ENCODE data around the gene ADAM17. TPM values are rescaled to one million over a fixed set of nuclear protein-coding genes. Genes with fewer than 3 reads are reported as not detected.
A peak's percentile ranks its signal among the peaks of the same experiment; 100 is the strongest.

The ADAM17 gene
- total and polyA plus RNA-seq, 2 of the 13 experiments (the other 11 are each of a cell fraction or from before 2014, with no cell fraction given): 6.5 to 33.4 TPM

DNA sequence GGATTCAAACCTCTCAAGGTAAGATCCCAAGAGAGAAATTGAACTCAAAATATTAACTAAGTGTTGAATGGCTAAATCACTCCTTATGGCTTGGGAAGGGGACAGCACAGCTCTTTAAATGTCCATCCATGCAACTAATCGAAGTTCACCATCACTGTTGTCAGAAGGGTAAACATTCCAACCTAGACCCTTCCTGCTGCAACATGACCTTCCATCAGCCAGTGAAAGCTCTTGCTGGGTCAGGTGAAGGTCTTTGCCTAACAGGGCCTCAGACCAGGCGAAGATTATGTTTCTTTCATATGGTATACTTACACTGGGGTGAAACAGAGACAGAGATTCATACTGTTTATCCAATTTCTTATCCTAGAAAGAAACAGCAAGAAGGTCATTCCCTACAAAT lies 64.8 kb downstream of the ADAM17 start (continued):
- TF ChIP-seq ZNF331 (CRISPR knock-in tag; IDR thresholded peaks at IDR 0.05): peak; percentile 50; the same call in 1 of the 2 replicates
- TF ChIP-seq, protein P1, sequence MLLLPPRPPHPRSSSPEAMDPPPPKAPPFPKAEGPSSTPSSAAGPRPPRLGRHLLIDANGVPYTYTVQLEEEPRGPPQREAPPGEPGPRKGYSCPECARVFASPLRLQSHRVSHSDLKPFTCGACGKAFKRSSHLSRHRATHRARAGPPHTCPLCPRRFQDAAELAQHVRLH (CRISPR knock-in tag; IDR thresholded peaks at IDR 0.05; ENCODE audit: borderline replicate concordance, low read depth): no peak
- TF ChIP-seq TOE1 (CRISPR knock-in tag; IDR thresholded peaks at IDR 0.05): no peak
- TF ChIP-seq, protein P2, sequence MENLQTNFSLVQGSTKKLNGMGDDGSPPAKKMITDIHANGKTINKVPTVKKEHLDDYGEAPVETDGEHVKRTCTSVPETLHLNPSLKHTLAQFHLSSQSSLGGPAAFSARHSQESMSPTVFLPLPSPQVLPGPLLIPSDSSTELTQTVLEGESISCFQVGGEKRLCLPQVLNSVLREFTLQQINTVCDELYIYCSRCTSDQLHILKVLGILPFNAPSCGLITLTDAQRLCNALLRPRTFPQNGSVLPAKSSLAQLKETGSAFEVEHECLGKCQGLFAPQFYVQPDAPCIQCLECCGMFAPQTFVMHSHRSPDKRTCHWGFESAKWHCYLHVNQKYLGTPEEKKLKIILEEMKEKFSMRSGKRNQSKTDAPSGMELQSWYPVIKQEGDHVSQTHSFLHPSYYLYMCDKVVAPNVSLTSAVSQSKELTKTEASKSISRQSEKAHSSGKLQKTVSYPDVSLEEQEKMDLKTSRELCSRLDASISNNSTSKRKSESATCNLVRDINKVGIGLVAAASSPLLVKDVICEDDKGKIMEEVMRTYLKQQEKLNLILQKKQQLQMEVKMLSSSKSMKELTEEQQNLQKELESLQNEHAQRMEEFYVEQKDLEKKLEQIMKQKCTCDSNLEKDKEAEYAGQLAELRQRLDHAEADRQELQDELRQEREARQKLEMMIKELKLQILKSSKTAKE (CRISPR knock-in tag; IDR thresholded peaks at IDR 0.05; ENCODE audit: borderline replicate concordance): no peak; the same call in 1 of the 2 replicates
- TF ChIP-seq RAD21 (CRISPR knock-in tag; IDR thresholded peaks at IDR 0.05): no peak
- no peak for TF ChIP-seq EHMT2 (IDR thresholded peaks at IDR 0.05; ENCODE audit: borderline replicate concordance, low read depth, low read length)
- TF ChIP-seq ZNF264 (CRISPR knock-in tag; IDR thresholded peaks at IDR 0.05): no peak
- TF ChIP-seq SMAD9 (CRISPR knock-in tag; IDR thresholded peaks at IDR 0.05): no peak
- no peak for TF ChIP-seq ZNF234 (CRISPR knock-in tag; conservative IDR thresholded peaks at IDR 0.05)
- no peak for TF ChIP-seq ZFP36L2 (CRISPR knock-in tag; IDR thresholded peaks at IDR 0.05)
- TF ChIP-seq, protein P3, sequence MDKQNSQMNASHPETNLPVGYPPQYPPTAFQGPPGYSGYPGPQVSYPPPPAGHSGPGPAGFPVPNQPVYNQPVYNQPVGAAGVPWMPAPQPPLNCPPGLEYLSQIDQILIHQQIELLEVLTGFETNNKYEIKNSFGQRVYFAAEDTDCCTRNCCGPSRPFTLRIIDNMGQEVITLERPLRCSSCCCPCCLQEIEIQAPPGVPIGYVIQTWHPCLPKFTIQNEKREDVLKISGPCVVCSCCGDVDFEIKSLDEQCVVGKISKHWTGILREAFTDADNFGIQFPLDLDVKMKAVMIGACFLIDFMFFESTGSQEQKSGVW (CRISPR knock-in tag; IDR thresholded peaks at IDR 0.05; ENCODE audit: borderline replicate concordance): no peak
- TF ChIP-seq, protein P4, sequence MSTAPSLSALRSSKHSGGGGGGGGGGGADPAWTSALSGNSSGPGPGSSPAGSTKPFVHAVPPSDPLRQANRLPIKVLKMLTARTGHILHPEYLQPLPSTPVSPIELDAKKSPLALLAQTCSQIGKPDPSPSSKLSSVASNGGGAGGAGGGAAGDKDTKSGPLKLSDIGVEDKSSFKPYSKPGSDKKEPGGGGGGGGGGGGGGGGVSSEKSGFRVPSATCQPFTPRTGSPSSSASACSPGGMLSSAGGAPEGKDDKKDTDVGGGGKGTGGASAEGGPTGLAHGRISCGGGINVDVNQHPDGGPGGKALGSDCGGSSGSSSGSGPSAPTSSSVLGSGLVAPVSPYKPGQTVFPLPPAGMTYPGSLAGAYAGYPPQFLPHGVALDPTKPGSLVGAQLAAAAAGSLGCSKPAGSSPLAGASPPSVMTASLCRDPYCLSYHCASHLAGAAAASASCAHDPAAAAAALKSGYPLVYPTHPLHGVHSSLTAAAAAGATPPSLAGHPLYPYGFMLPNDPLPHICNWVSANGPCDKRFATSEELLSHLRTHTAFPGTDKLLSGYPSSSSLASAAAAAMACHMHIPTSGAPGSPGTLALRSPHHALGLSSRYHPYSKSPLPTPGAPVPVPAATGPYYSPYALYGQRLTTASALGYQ (CRISPR knock-in tag; IDR thresholded peaks at IDR 0.05): no peak
- no peak for TF ChIP-seq MTF1 (CRISPR knock-in tag; IDR thresholded peaks at IDR 0.05)
- no peak for TF ChIP-seq RFXAP (CRISPR knock-in tag; IDR thresholded peaks at IDR 0.05; ENCODE audit: borderline replicate concordance)
- TF ChIP-seq ATF1 (CRISPR knock-in tag; IDR thresholded peaks at IDR 0.05): no peak; the same call in 1 of the 2 replicates
- TF ChIP-seq HMG20A (CRISPR knock-in tag; IDR thresholded peaks at IDR 0.05; ENCODE audit: borderline replicate concordance): peak; percentile 36; the same call in 1 of the 2 replicates
- TF ChIP-seq SUZ12 (IDR thresholded peaks at IDR 0.05; ENCODE audit: low read depth, low read length): no peak
- no peak for TF ChIP-seq ZNF451 (CRISPR knock-in tag; IDR thresholded peaks at IDR 0.05)
- TF ChIP-seq, protein P5, sequence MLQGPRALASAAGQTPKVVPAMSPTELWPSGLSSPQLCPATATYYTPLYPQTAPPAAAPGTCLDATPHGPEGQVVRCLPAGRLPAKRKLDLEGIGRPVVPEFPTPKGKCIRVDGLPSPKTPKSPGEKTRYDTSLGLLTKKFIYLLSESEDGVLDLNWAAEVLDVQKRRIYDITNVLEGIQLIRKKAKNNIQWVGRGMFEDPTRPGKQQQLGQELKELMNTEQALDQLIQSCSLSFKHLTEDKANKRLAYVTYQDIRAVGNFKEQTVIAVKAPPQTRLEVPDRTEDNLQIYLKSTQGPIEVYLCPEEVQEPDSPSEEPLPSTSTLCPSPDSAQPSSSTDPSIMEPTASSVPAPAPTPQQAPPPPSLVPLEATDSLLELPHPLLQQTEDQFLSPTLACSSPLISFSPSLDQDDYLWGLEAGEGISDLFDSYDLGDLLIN (CRISPR knock-in tag; IDR thresholded peaks at IDR 0.05; ENCODE audit: borderline replicate concordance): no peak
- no peak for TF ChIP-seq NRL (CRISPR knock-in tag; IDR thresholded peaks at IDR 0.05; ENCODE audit: borderline replicate concordance)
- no peak for TF ChIP-seq POLR2G (IDR thresholded peaks at IDR 0.05; ENCODE audit: low read depth, low read length)
- no peak for TF ChIP-seq ZNF510 (CRISPR knock-in tag; IDR thresholded peaks at IDR 0.05; ENCODE audit: low read depth)
- TF ChIP-seq BRD4 (CRISPR knock-in tag; IDR thresholded peaks at IDR 0.05): no peak
- TF ChIP-seq CBX1 (IDR thresholded peaks at IDR 0.05; ENCODE audit: low read depth): no peak
- no peak for TF ChIP-seq ZFP62 (CRISPR knock-in tag; IDR thresholded peaks at IDR 0.05)
- no peak for TF ChIP-seq ZNF75D (CRISPR knock-in tag; IDR thresholded peaks at IDR 0.05; ENCODE audit: borderline replicate concordance)
- no peak for TF ChIP-seq ZNF34 (CRISPR knock-in tag; IDR thresholded peaks at IDR 0.05; ENCODE audit: borderline replicate concordance)
- peak; percentile 53; the same call in 1 of the 2 replicates for TF ChIP-seq ZFX (CRISPR knock-in tag; IDR thresholded peaks at IDR 0.05; ENCODE audit: low read depth)
